Retina (tissue), 1 donor: Measurements from ENCODE around the gene PKP1.
A peak's percentile ranks its signal among the peaks of the same experiment; 100 is the strongest.

ENCODE experiments used
- DNase-seq: peaks from one replicate; pipeline ENCODE4 v3.0.0-alpha.2; 2016

The PKP1 gene

GRCh38 chr1:201376464-201377374 is 93.4 kb downstream of the PKP1 start:
- DNase-seq = peak; percentile 54

GRCh38 chr1:201377611-201378092 is 94.3 kb downstream of the PKP1 start, which contains the start of gene TNNT2:
Gene TNNT2, minus strand, starts transcription at chr1:201377680. Its CDS starts 4,426 bp downstream, at chr1:201373254.
- DNase-seq = no peak

- DNase-seq = no peak
Observed at GRCh38 chr1:201378804-201379203, 95.5 kb downstream of the PKP1 start.

GRCh38 chr1:201379733-201380242 is 96.5 kb downstream of the PKP1 start:
- no peak for DNase-seq

GRCh38 chr1:201381130-201381529 is 97.8 kb downstream of the PKP1 start:
- no peak for DNase-seq
